ENCODE measurements around the gene BCL11B.
"Not testable (repeated sequence)": the region's sequence is repeated elsewhere in the genome, so short reads cannot be mapped to it uniquely, and the experiment has no call there.

The BCL11B gene

DNA sequence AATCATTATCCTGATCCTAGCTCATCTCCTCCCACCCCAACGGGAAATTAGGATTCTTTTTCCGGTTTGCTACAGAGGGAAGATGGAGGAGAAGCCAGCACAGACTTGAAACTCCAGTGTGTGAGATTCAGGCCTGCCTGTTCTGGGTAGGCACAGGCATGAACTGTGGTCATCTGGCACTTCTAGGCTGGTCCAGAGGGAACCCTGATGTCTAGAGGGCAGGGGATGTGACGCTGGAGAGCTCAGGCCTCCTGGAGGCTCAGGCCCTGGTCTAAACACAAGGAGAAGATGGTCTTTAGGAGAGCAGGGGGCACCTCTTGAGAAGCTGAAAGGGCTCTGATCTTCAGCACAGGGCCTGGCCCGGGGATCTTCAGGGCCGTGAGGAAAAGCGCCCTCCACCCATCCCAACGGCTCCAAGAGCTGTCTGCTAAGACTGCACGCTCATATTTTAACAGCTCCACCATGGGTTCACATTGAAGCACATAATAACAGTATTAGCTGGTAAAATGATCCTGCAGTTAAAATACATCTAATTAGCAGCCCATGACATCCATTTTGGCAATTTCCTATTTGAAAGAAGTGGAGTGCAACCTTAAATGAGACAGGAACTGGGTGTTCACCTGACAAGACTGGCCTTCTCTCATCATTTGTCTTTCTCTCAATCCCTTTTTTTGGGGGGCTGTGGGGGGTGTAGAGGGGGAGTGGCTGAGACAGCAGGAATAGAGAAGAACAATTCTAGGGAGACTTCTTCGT lies 35.4 kb downstream of the BCL11B start:
- Mint-ChIP-seq H3K27ac (no peak overlapping the region), H3K36me3 (ENCODE audit: low read depth) (no peaks in the 10 kb centered on the region), H3K4me1 (ENCODE audit: low read depth) (no peaks in the 10 kb centered on the region), H3K9me3 (peaks cover 14% of the 10 kb centered on the region), H3K27me3 (peaks cover 69% of the 10 kb centered on the region), H3K4me3 (no peak overlapping the region)
- intact Hi-C loops (cut with micrococcal nuclease): no loop called here

DNA sequence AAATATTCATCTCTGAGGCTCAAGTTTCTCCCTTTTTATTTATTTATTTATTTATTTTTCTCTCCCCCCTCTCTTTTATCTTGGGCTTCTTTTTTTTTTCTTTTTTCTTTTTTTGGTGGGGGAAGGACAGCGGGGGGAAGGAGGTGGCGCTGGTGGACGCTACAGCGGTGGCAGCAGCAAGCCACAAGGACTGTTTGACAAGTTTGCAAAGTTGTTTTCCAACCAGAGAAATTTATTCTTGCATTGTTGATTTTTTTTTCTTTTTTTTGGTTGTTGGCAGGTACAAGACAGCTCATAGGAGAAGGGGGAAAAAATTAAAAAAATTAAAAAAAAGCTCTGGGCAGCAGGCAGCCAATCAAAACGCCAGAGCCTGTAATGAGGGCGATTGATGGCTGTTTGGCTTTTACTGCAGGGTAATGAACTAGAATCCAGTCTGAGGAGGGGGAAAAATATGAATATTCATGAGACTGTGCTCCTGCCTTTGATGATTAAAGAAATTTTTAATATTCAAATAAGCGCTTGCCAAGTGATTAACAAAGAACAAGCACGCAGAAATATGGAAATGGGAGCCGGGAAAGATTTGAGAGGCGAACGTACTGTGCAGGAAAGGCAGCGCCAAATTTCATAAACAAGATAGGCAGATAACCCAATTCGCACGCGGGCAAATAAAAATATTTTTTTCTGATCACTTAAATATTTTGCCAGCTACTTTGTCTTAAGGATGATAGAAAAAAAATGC lies 36.2 kb downstream of the BCL11B start:
- Mint-ChIP-seq H3K27me3 (peaks cover 68% of the 10 kb centered on the region), H3K36me3 (ENCODE audit: low read depth) (no peaks in the 10 kb centered on the region), H3K27ac (no peak overlapping the region), H3K4me1 (ENCODE audit: low read depth) (no peaks in the 10 kb centered on the region), H3K4me3 (no peak overlapping the region), H3K9me3 (peaks cover 14% of the 10 kb centered on the region)
- intact Hi-C loops (cut with micrococcal nuclease): no loop called here

DNA sequence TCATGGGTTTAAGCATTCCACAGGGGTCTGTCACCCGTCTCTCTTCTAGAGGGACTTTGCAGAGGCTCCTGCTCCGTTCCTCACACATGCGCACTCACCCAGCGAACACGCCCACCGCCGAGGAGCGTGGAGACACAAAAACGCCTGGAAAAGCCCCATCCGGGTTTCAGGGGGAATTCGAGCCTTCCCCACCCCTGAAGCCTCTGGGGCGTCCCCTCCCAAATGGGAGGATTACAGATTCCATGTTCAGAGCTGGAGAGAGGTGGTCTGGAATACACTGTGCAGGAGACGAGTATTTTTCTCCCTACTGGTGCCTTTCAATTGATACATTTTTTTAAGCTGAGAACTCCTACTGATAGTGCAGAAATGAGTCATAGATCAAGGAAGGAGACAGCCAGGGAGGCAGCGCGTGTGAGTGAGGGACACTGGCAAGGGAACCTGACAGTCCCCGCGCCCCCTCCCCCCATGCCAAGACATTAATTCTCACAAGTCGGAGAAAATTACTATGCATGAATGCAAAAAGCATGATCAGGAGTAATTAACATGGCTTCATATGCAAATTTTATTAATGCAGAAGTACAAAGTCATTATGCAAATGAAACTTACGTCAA lies 36.9 kb downstream of the BCL11B start:
- Mint-ChIP-seq H3K27me3 (peaks cover 75% of the 10 kb centered on the region), H3K36me3 (ENCODE audit: low read depth) (no peaks in the 10 kb centered on the region), H3K9me3 (peaks cover 14% of the 10 kb centered on the region), H3K4me3 (no peak overlapping the region), H3K4me1 (ENCODE audit: low read depth) (no peaks in the 10 kb centered on the region), H3K27ac (no peak overlapping the region)
- intact Hi-C loops (cut with micrococcal nuclease): no loop called here

DNA sequence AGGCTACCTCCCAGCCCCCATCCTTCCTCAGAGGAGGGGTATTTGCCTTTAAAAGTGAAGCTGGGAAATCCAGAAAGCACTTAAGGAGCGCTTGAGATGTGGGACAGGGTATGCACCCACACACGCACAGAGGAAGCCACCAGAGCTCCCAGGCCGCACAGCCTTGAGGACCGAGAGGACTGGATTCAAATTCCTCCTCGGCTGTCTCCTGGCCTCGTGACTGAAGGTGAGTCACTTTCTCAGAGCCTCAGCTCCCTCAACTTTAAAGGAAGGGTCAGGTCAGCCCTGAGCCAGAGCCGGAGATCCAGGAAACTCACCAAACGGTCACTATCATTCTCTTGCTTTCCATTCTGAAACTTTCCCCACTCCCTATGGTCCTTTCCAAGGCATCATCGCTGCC lies 37.6 kb downstream of the BCL11B start:
- Mint-ChIP-seq H3K36me3 (ENCODE audit: low read depth) (no peaks in the 10 kb centered on the region), H3K27ac (no peak overlapping the region), H3K4me3 (no peak overlapping the region), H3K9me3 (peaks cover 14% of the 10 kb centered on the region), H3K4me1 (ENCODE audit: low read depth) (no peaks in the 10 kb centered on the region), H3K27me3 (peaks cover 75% of the 10 kb centered on the region)
- intact Hi-C loops (cut with micrococcal nuclease): no loop called here

DNA sequence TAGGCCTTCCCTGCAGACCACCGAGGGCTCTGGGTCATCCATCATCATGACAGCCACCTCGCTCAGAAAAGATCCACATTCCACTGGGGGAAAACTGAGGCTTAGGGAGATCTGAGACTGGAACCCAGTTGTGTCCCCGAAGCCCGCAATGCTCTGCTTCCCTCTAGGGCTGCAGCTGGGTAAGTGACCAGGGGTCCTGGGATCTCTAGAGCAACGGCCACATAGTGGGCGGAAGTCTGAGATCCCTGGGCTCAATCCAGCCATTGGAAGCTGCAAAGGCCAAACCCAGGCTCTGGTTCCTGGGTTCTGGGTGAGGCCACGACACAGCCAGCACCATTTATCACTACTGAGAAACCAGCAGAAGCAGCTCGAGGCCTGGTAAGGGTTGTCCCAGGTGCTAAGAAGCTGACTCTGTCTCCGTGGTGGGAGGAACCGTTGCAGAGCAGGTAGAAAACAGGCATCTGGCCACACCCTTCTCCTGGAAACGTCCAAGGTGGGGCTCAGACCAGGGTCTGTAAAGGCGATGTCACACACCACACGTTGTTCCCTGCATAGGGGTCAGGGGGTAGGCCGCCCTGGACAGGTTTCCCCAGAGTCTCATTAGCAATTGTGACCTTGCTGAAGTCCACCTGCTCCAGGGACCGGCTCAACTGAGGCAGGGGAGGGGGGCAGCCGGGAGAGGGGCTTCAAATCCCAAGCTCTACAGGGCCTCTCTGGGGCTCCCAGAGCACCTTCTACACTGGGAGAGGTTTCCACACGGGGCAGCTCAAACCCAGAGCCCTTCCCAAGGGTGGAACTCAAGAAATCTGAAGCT lies 38.6 kb downstream of the BCL11B start:
- H3K9me3 Mint-ChIP-seq: peaks cover 14% of the 10 kb centered on the region
- no peak overlapping the region for H3K27ac Mint-ChIP-seq
- no peaks in the 10 kb centered on the region for H3K36me3 Mint-ChIP-seq (ENCODE audit: low read depth)
- intact Hi-C loops (cut with micrococcal nuclease): no loop called here
- H3K4me1 Mint-ChIP-seq (ENCODE audit: low read depth): no peaks in the 10 kb centered on the region
- no peak overlapping the region for H3K4me3 Mint-ChIP-seq
- peaks cover 68% of the 10 kb centered on the region for H3K27me3 Mint-ChIP-seq

DNA sequence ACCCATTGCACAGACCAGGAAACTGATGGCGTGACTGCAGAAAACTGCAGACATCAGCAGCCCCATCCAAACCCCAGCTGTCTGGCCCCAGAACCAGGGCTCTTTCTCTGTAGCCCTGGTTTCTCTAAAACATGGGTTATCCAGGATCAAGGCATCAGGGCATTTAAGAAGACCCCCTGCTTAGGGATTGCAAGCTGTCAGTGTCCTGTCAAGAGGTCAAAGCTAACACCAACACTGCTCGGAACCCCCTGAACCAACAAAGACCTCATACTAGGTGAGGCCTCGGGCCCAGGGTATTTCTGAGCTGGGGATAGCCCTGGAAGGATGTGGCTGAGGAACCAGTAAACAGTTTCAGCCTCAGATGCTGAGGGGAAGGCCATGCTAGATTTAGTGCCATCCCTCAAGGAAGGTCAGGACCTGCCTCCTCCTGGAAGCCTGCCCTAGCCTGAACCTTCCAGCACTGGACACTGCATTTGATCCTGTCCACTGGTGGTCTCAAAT lies 39.2 kb downstream of the BCL11B start:
- intact Hi-C loops (cut with micrococcal nuclease): no loop called here
- H3K27me3 Mint-ChIP-seq: peaks cover 67% of the 10 kb centered on the region
- H3K36me3 Mint-ChIP-seq (ENCODE audit: low read depth): no peaks in the 10 kb centered on the region
- no peak overlapping the region for H3K27ac Mint-ChIP-seq
- no peak overlapping the region for H3K4me3 Mint-ChIP-seq
- H3K4me1 Mint-ChIP-seq (ENCODE audit: low read depth): no peaks in the 10 kb centered on the region
- peaks cover 14% of the 10 kb centered on the region for H3K9me3 Mint-ChIP-seq

DNA sequence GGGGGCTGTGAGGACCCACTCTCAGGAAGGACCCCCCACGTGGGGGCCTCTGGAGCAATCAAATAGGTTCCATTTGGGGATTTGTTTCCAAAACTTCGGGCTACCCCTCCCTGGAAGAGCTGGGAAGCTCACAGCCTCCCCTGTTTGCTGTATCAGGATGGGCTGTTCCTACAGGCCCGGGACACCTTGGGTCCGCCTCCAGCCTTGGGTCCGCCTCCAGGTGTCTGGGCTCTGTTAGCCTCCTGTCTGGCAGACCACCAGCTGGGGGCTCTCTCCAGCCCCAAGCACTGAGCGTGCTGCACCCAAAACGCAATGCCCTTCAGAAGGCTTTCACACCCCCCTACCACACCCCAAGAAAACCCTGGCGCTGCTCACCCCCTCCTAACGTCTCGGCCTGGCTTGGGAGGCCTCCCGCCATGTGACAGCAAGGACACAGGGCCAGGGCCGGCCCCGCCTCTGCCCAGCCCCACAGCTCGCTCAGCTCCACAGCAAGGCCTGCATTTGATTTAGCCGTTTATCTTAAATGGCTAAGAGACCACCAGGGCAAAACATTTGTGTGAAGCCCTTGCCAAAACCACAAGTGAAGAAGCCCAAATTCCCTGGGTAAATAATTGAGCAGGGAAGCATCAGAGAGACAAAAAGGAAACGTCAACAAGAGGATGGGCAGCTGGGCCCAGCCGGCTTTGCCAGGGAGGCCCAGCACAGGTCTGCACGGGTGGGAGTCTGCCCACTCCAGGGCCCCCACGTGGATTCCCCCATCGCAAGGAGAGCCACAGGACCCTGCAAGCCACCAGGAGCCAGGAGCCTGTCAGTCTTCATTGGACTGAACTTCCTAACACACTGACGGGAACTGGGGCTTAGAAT lies 39.9 kb downstream of the BCL11B start:
- H3K4me1 Mint-ChIP-seq (ENCODE audit: low read depth): no peaks in the 10 kb centered on the region
- H3K4me3 Mint-ChIP-seq: no peak overlapping the region
- H3K27me3 Mint-ChIP-seq: peaks cover 67% of the 10 kb centered on the region
- intact Hi-C loops (cut with micrococcal nuclease): no loop called here
- H3K9me3 Mint-ChIP-seq: peaks cover 14% of the 10 kb centered on the region
- no peaks in the 10 kb centered on the region for H3K36me3 Mint-ChIP-seq (ENCODE audit: low read depth)
- no peak overlapping the region for H3K27ac Mint-ChIP-seq

DNA sequence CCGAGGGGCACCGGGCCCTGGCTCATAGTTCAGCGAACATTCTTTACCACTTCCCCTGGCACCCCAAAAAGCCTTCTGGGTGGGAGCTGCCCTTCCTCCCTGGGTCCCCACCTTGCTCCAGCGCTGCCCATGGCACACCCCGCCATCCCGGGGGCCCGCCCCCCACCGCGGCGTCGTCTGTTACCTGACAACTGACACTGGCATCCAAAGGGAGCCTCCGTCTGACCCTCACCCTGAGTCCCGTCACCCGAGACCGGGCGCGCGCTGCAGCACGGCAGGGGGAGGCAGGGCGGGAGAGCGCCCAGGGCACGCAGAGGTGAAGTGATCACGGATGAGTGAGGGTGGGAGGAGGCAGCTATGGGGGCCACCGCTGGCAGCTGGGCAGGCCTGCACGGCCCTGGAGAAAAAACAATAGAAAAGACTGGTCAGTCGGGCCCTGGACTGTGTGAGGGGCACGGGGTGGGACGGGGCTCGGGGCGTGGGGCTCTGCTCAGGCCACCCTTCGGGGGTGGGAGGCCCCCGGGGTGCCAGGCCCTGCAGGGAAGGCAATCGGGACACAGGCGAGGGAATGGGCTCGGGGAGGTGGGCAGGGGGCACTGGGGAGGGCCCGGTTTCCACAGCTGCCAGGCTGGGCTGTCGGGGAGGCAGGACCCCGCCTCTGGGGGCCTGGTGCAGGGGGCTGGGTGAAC lies 40.7 kb downstream of the BCL11B start:
- intact Hi-C loops (cut with micrococcal nuclease): no loop called here
- Mint-ChIP-seq H3K27me3 (peaks cover 64% of the 10 kb centered on the region), H3K4me3 (no peak overlapping the region), H3K9me3 (peaks cover 14% of the 10 kb centered on the region), H3K27ac (no peak overlapping the region), H3K36me3 (ENCODE audit: low read depth) (no peaks in the 10 kb centered on the region), H3K4me1 (ENCODE audit: low read depth) (no peaks in the 10 kb centered on the region)

DNA sequence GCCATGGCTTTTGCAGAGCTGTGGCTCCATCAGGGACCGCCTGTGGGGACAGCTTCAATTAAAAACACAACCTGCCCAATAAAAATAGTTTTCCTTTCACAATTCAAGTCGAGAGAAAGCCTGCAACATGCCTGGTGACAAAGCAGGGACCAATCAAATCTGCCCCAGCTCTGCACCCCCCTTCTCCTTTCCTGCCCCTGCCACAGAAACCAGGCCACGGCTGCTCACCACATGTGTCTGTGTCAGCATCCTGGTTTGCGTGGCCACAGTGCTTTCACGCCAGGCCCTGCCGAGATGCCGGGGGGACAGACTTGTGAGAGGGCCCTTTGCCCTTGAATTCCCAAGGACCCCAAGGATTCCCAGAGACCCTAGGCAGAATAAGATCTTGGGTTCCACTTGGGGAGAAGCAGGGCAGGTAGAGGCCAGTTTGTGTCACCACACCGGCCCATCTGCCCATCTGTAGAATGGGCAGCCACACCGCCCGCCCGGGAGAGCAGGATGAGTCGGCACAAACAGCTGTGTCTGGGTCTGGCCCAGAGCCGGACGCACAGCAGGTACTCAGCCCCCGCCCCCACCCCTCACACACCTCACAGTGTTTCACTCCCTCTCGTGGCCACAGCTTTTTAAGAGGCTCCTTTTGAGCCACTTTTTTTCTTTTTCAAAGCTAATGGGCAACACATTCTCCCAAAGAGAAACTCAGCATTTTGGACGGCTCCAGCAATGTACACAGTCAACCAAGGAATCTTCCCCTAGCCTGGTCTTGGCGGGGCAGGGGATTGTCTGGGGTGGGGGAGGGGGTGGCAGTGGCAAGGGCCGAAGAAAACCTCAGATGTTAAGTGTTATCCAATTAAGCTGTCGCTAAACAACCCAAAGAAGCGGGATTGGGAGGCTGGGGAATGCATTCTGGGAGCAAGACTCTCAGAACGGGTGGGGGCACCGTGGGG lies 41.5 kb downstream of the BCL11B start:
- Mint-ChIP-seq H3K27me3 (peaks cover 59% of the 10 kb centered on the region), H3K4me3 (no peak overlapping the region), H3K9me3 (peaks cover 10% of the 10 kb centered on the region), H3K36me3 (ENCODE audit: low read depth) (no peaks in the 10 kb centered on the region), H3K4me1 (ENCODE audit: low read depth) (no peaks in the 10 kb centered on the region), H3K27ac (no peak overlapping the region)
- intact Hi-C loops (cut with micrococcal nuclease): no loop called here

DNA sequence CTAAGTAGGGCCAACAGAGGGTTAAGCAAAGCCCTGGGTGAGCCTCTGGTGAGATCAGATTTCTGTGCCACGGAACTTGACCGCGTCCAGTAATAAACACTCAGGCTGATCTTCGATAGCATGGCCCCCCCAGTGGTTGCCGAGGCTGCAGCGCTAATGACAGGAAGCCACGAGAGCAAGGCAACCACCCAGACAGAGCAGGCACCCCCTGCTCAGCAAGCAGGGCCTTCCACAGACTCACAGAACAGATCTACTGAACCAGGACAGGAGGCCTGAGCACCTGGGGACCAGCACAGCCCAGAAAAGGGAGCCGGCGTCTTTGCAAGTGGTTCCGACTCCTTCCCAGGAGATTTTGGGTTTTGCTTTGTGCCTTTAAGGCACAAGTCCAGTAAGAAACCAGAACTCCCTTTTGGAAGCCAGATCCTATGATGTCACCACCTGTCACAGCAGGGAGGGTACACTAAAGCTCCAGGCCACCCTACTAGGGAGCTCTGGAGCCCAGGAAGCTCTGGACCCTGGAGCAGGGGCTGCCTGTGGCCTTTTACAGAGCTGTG lies 42.3 kb downstream of the BCL11B start:
- Mint-ChIP-seq H3K27ac (no peak overlapping the region), H3K4me3 (no peak overlapping the region), H3K27me3 (peaks cover 53% of the 10 kb centered on the region), H3K36me3 (ENCODE audit: low read depth) (no peaks in the 10 kb centered on the region), H3K9me3 (peaks cover 2% of the 10 kb centered on the region), H3K4me1 (ENCODE audit: low read depth) (no peaks in the 10 kb centered on the region)
- intact Hi-C loops (cut with micrococcal nuclease): no loop called here

DNA sequence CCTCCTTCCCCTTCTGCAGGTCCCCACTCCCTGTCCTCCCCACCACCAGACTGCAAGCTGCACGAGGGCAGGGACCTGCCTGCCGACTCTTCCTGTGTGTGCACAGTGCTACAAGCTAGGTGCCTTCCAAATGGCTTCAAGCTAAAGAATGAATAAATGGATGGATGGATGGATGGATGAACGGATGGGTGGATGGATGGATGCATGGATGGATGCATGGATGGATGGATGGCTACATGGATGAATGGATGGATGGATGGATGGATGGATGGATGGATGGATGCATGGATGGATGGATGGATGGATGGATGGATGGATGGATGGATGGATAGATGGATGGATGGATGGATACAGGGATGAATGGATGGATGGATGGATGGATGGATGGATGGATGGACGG lies 43.2 kb downstream of the BCL11B start:
- peaks cover 44% of the 10 kb centered on the region for H3K27me3 Mint-ChIP-seq
- H3K4me3 Mint-ChIP-seq; H3K27ac Mint-ChIP-seq; H3K4me1 Mint-ChIP-seq (ENCODE audit: low read depth); intact Hi-C loops (cut with micrococcal nuclease); H3K9me3 Mint-ChIP-seq; H3K36me3 Mint-ChIP-seq (ENCODE audit: low read depth): not testable (repeated sequence)

DNA sequence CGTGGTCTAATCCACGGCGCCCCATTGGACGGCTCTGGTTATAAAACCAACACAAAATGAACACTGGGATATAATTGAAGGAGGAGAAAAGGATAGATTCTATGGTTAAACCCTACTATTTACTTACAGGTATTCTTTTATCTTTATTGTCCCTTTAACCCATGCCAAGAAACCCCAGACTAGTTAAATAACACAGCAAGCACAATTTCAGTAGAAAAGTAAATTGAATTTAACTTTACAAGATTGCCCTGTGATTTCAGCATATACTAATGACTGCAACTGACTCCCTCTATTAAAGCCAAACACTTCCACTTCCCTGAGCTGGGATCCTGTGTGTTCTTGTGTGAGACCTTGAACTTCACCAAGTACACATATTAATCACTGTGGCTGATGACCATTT lies 45.3 kb downstream of the BCL11B start:
- Mint-ChIP-seq H3K4me3 (no peak overlapping the region), H3K4me1 (ENCODE audit: low read depth) (no peaks in the 10 kb centered on the region), H3K9me3 (no peaks in the 10 kb centered on the region), H3K27ac (no peak overlapping the region), H3K27me3 (peaks cover 26% of the 10 kb centered on the region), H3K36me3 (ENCODE audit: low read depth) (no peaks in the 10 kb centered on the region)
- intact Hi-C loops (cut with micrococcal nuclease): no loop called here

Measured in dendritic cell treated with granulocyte-macrophage colony-stimulating factor and Interleukin-4, amounts not matched to agents 40 ng/mL and 50 ng/mL, for 4 days (primary cell).